BE2C (cell line): Measurements from ENCODE around the gene IFNGR2.
"Not testable (repeated sequence)": the region's sequence is repeated elsewhere in the genome, so short reads cannot be mapped to it uniquely, and the experiment has no call there.

Experiments used
- DNase-seq: peaks from one replicate; pipeline ENCODE4 v3.0.0-alpha.2; 2020
- H3K27me3 ChIP-seq: fragments of 250-450 bp; sonication (Bioruptor Pico); 2 replicates; pipeline ENCODE4 v1.5.1; 2020; ENCODE audit warnings: mild to moderate bottlenecking
- H3K36me3 ChIP-seq: fragments of 250-450 bp; sonication (Bioruptor Pico); 2 replicates; pipeline ENCODE4 v1.5.1; 2020; ENCODE audit warnings: mild to moderate bottlenecking
- H3K4me1 ChIP-seq: fragments of 250-450 bp; sonication (Bioruptor Pico); 2 replicates; pipeline ENCODE4 v1.5.1; 2020
- H3K4me3 ChIP-seq: 2 replicates; pipeline ENCODE4 v1.5.1; 2011; ENCODE audit warnings: low read depth, low read length
- H3K9me3 ChIP-seq: fragments of 250-450 bp; sonication (Bioruptor Pico); 2 replicates; pipeline ENCODE4 v1.5.1; 2020
- TF ChIP-seq, protein P1 (sequence below): IDR thresholded peaks from 2 replicates; pipeline ENCODE4 v1.5.1; 2012; ENCODE audit warnings: mild to moderate bottlenecking, low read depth, low read length

Gene IFNGR2

DNA sequence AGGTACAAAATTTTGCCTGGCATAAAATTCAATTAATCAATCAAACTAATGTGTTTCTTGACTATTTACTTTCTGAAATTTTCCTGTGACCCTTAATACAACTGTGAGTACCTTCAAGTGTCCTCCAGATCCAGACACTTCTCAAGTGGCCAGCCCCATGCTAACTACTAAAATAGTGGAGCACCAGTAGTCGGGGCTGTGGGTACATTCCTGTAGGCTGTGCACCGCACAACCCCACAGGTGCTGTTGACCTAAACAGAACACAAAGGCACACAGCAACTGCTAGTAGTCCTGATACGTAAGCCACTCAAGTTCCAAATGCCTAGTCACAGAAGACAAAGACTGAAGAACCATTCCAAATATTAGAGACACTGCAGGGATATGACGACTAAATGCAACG lies 40.0 kb downstream of the IFNGR2 start:
- no peak for DNase-seq
- no peaks in the 10 kb centered on the region; the same call in 1 of the 2 replicates for H3K36me3 ChIP-seq
- no peak overlapping the region for H3K4me3 ChIP-seq
- no peaks in the 10 kb centered on the region for H3K9me3 ChIP-seq
- TF ChIP-seq, protein P1, sequence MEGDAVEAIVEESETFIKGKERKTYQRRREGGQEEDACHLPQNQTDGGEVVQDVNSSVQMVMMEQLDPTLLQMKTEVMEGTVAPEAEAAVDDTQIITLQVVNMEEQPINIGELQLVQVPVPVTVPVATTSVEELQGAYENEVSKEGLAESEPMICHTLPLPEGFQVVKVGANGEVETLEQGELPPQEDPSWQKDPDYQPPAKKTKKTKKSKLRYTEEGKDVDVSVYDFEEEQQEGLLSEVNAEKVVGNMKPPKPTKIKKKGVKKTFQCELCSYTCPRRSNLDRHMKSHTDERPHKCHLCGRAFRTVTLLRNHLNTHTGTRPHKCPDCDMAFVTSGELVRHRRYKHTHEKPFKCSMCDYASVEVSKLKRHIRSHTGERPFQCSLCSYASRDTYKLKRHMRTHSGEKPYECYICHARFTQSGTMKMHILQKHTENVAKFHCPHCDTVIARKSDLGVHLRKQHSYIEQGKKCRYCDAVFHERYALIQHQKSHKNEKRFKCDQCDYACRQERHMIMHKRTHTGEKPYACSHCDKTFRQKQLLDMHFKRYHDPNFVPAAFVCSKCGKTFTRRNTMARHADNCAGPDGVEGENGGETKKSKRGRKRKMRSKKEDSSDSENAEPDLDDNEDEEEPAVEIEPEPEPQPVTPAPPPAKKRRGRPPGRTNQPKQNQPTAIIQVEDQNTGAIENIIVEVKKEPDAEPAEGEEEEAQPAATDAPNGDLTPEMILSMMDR: no peak
- no peaks in the 10 kb centered on the region for H3K4me1 ChIP-seq
- H3K27me3 ChIP-seq: no peaks in the 10 kb centered on the region

DNA sequence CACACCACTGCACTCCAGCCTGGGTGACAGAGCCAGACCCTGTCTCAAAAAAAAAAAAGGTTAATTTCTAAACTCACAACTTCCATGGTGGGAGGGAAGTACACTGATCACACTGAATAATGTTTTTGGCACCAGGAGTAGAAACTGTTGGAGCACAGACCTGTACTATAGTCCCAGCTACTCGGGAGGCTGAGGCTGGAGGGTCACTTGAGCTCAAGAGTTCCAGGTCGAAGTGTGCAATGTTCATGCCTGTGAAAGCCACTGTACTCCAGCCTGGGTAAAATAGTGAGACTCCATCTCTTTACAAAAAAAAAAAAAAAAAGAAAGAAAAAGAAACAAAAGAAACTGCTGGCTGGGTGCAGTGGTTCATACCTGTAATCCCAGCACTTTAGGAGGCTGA lies 41.3 kb downstream of the IFNGR2 start:
- no peaks in the 10 kb centered on the region for H3K4me1 ChIP-seq

DNA sequence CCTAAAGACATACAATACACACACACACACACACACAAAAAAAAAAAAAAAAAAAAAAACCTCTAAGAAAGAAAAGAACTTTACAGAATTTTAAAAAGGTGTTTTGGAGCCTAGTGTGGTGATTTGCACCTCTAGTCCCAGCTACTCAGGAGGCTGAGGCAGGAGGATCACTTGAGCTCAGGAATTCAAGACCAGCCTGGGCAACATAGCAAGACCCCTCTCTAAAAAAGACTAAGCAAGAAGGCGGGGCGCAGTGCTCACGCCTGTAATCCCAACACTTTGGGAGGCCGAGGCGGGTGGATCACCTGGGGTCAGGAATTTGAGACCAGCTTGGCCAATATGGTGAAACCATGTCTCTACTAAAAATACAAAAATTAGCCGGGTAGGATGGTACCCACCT lies 43.4 kb downstream of the IFNGR2 start:
- not testable (repeated sequence) for H3K4me1 ChIP-seq, H3K9me3 ChIP-seq, H3K4me3 ChIP-seq, H3K36me3 ChIP-seq, H3K27me3 ChIP-seq, DNase-seq

More for the DNA sequence above, 41.3 kb downstream of the IFNGR2 start:
- Histone ChIP-seq H3K36me3 (no peaks in the 10 kb centered on the region), H3K4me3 (no peak overlapping the region), H3K9me3 (no peaks in the 10 kb centered on the region), H3K27me3 (no peaks in the 10 kb centered on the region)
- TF ChIP-seq, protein P1: no peak
- DNase-seq: no peak

DNA sequence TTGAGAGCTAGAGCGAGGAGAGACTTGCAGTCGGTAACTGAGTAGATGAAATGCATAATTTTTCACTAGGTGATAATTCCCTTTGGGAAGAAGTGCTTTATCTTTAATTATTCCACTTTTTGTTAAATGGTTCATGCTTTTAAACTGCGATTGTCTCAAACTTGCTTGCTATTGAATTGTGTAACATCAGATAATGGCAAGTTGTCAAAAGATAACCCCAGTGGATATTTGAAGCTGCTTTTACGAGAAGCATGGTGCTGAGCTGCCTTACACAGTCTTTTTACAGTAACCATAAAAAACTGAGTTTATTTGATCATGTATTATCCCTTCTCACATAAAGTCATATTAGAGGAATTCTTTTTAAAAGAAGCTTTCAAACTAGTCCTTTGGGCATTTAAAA lies 46.4 kb downstream of the IFNGR2 start:
- no peak for DNase-seq
- no peaks in the 10 kb centered on the region; the same call in 1 of the 2 replicates for H3K4me1 ChIP-seq
- TF ChIP-seq, protein P1: no peak
- no peaks in the 10 kb centered on the region for H3K27me3 ChIP-seq
- no peak overlapping the region for H3K4me3 ChIP-seq
- H3K36me3 ChIP-seq: no peaks in the 10 kb centered on the region
- no peaks in the 10 kb centered on the region for H3K9me3 ChIP-seq

DNA sequence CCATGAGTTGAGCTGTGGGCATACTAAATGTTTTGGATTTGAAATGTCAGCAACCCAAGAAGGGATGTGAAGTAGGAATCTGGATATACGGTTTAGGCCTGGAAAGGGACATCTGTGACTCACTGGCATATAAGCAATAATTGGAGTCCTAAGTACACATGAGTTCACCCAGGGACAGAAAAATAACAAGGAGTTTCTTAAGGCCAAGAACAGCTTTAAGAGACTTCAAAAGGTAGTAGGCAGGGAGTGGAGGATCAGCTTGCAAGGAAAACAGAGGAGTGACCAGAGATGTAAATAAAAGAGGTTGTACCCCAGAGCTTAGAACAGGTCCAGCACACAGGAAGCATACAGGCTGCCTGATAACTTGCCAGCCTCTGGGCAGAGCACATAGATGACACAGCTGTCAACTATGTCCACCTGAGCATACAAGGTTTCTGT lies 48.4 kb downstream of the IFNGR2 start:
- Histone ChIP-seq H3K4me3 (no peak overlapping the region), H3K4me1 (no peaks in the 10 kb centered on the region; the same call in 1 of the 2 replicates)
- no peak for DNase-seq

DNA sequence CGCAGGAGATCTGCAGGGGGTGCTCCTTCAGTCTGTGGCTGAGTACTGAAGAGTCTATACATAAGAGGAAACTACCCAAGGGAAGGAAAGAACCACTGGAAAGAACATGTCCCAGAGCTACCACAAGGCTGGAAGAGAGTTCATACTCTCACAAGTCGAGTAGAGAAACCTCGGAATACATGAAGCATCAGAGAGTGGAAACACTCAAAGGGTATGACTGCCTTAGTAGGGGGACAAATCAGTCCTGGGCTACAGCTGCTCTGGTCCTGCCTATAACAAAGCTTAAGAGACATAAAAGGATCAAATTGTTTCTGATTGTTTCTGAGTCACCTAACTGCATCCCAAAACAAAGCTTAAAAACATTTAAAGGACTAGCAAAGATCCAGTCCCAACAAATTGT lies 49.1 kb downstream of the IFNGR2 start:
- no peak overlapping the region for H3K4me3 ChIP-seq
- no peaks in the 10 kb centered on the region; the same call in 1 of the 2 replicates for H3K36me3 ChIP-seq
- H3K4me1 ChIP-seq: no peaks in the 10 kb centered on the region; the same call in 1 of the 2 replicates
- H3K27me3 ChIP-seq: no peaks in the 10 kb centered on the region
- no peaks in the 10 kb centered on the region for H3K9me3 ChIP-seq
- TF ChIP-seq, protein P1: no peak
- DNase-seq: no peak

More for the DNA sequence above, 48.4 kb downstream of the IFNGR2 start:
- no peaks in the 10 kb centered on the region; the same call in 1 of the 2 replicates for H3K36me3 ChIP-seq
- TF ChIP-seq, protein P1: no peak
- no peaks in the 10 kb centered on the region for H3K27me3 ChIP-seq
- H3K9me3 ChIP-seq: no peaks in the 10 kb centered on the region
